Measurements from ENCODE around the gene C11orf52. TPM values are rescaled to one million over a fixed set of nuclear protein-coding genes. Genes with fewer than 3 reads are reported as not detected.
A peak's percentile ranks its signal among the peaks of the same experiment; 100 is the strongest.

The C11orf52 gene
- total and polyA plus RNA-seq, 2 of the 13 experiments (the other 11 are each of a cell fraction or from before 2014, with no cell fraction given): 7.4 to 11.0 TPM

GRCh38 chr11:111935317-111936039 lies 16.8 kb downstream of the C11orf52 start (continued):
- 0 out of 2 replicates have a peak, but pooled peaks have one; percentile 10 for TF ChIP-seq THRA (CRISPR knock-in tag; IDR thresholded peaks at IDR 0.05; ENCODE audit: borderline replicate concordance)
- no peak for TF ChIP-seq GLI4 (CRISPR knock-in tag; IDR thresholded peaks at IDR 0.05; ENCODE audit: borderline replicate concordance)
- no peak for TF ChIP-seq PRDM10 (CRISPR knock-in tag; IDR thresholded peaks at IDR 0.05; ENCODE audit: low read depth)
- no peak for TF ChIP-seq GABPA (IDR thresholded peaks at IDR 0.05; ENCODE audit: low read depth, low read length)
- no peak for TF ChIP-seq GABPA (CRISPR knock-in tag; IDR thresholded peaks at IDR 0.05; ENCODE audit: low read depth)
- TF ChIP-seq NFE2L2 (IDR thresholded peaks at IDR 0.05; ENCODE audit: low read length): 0 out of 2 replicates have a peak, but pooled peaks have one; percentile 2
- TF ChIP-seq ZNF280D (CRISPR knock-in tag; IDR thresholded peaks at IDR 0.05): 0 out of 2 replicates have a peak, but pooled peaks have one; percentile 22
- no peak for TF ChIP-seq SIN3A (IDR thresholded peaks at IDR 0.05; ENCODE audit: borderline replicate concordance, low read depth, low read length)
- TF ChIP-seq CREM (IDR thresholded peaks at IDR 0.05): peak; percentile 67
- TF ChIP-seq CREM (CRISPR knock-in tag; IDR thresholded peaks at IDR 0.05): no peak
- no peak for TF ChIP-seq RNF219 (CRISPR knock-in tag; IDR thresholded peaks at IDR 0.05)
- no peak for TF ChIP-seq ZNF503 (CRISPR knock-in tag; IDR thresholded peaks at IDR 0.05)
